Muscle of leg (tissue), 11 donors: ENCODE results near the gene MUC2. TPM values are rescaled to one million over a fixed set of nuclear protein-coding genes. Genes with fewer than 3 reads are reported as not detected.

Experiments
- DNase-seq: peaks from one replicate; pipeline ENCODE4 v3.0.0; 2013
- H3K27ac ChIP-seq: one replicate; pipeline ENCODE4 v1.5.1; 2013; ENCODE audit warnings: mild to moderate bottlenecking, low read length, control low read depth
- H3K27me3 ChIP-seq: one replicate; pipeline ENCODE4 v1.6.1; 2013; ENCODE audit warnings: low read length; ENCODE audit not compliant: control insufficient read depth, insufficient read depth
- H3K36me3 ChIP-seq: one replicate; pipeline ENCODE4 v1.6.1; 2013; ENCODE audit warnings: low read length; ENCODE audit not compliant: control insufficient read depth, insufficient read depth
- H3K4me1 ChIP-seq: one replicate; pipeline ENCODE4 v1.6.1; 2013; ENCODE audit warnings: low read length; ENCODE audit not compliant: control insufficient read depth, insufficient read depth
- H3K4me3 ChIP-seq: one replicate; pipeline ENCODE4 v1.5.1; 2013; ENCODE audit warnings: low read length, control low read depth
- H3K9me3 ChIP-seq: replicated peaks from 2 replicates; pipeline ENCODE4 v1.6.1; 2013; ENCODE audit warnings: low read depth, low read length; ENCODE audit not compliant: control insufficient read depth
- WGBS: methylation state at CpG from one replicate; pipeline ENCODE4 v1.1.5; 2013; ENCODE audit warnings: missing lambda C conversion rate; ENCODE audit not compliant: insufficient coverage; 5-methylcytosine and 5-hydroxymethylcytosine counted together
- polyA plus RNA-seq, 8 donors: library from polyadenylated mRNA; unstranded; fragments of 120-200 nt; gene quantifications; one replicate each; pipeline versions ENCODE4 v1.2.1 to v1.2.3, GENCODE V29; 2013; ENCODE audit warnings: inconsistent platforms in 1 of 8, low replicate concordance in 1 of 8; ENCODE audit not compliant: insufficient read length in 8 of 8, insufficient read depth in 1 of 8
- total RNA-seq: library from RNA; stranded (reverse); fragments of 120-200 nt; gene quantifications from one replicate; pipeline ENCODE4 v1.2.4, GENCODE V29; 2013

Gene MUC2
- total and polyA plus RNA-seq, 9 donors = 0.01 to 2.2 (median 0.04) TPM; not detected in 3

- Histone ChIP-seq H3K27ac (no peak overlapping the region), H3K27me3 (no peaks in the 10 kb centered on the region), H3K4me3 (no peak overlapping the region), H3K4me1 (no peaks in the 10 kb centered on the region), H3K9me3 (no peaks in the 10 kb centered on the region), H3K36me3 (no peaks in the 10 kb centered on the region)
- no peak for DNase-seq
- 94% methylated on average over 30 of the region's 33 CpGs for WGBS
These were observed 14.5 kb downstream of the MUC2 start for GRCh38 chr11:1088927-1089737.

DNA sequence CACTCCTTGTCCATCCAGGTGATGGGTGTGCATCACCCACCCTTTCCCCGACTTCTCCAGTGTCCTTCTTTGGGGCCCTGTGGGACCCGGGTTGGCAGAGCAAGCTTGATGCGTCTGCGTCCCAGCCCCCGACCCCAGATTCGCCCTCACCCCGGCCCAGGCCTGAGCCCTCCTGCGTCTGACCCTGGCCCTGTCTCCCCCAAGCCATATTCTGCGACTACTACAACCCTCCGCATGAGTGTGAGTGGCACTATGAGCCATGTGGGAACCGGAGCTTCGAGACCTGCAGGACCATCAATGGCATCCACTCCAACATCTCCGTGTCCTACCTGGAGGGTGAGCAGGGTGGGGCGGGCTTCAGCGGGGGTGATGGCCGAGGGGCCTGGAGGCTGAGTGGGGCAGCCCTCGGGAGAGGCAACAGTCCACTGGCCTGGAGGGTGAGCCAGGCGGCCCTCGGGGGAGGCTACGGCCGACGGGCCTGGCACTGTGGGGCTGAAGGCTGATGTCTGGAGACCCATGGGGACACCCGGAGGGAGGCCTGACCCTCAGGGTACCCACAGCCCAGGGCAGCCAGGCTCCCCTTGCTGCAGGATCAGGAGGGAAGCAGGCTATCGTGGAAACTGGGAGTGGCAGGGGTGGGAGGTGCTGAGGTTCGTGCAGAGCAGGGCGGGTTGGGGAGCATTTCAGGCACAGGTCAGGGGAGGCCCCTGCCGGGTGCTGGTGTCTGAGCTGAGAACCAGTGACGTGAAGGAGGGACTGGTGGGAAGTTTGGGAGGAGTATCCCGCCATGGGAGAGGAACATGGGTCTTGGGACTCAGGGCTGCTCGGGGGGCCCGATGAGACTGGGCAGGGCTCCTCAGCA lies 15.3 kb downstream of the MUC2 start:
- H3K27me3 ChIP-seq = no peaks in the 10 kb centered on the region
- no peak for DNase-seq
- no peak overlapping the region for H3K4me3 ChIP-seq
- no peaks in the 10 kb centered on the region for H3K36me3 ChIP-seq
- no peaks in the 10 kb centered on the region for H3K4me1 ChIP-seq
- H3K27ac ChIP-seq = no peak overlapping the region
- WGBS = 85% methylated on average over 27 of the region's 31 CpGs
- H3K9me3 ChIP-seq = no peaks in the 10 kb centered on the region

DNA sequence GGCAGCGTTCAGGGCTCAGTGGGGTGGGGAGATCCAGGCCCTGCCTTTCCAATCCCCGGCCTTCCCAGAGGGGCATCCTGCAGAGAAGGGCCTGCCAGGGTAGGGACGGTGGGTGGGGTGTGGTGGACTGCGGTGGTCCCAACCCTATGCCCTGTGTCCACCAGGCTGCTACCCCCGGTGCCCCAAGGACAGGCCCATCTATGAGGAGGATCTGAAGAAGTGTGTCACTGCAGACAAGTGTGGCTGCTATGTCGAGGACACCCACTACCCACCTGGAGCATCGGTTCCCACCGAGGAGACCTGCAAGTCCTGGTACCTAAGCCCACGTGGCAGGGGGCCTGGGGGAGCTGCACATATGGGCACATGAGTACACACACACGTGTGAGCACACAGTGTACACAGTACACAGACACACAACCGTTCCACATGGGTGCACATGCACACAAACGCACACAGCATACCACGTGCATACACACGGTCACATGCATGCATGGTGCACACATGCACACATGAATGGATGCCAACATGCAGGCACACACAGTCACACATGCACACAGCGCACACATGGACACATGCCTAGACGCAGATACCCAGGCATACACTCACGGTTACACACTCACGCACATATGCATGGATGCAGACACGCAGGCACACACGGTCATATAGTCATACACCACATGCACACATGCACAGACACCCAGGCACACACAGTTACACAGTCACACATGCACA lies 16.1 kb downstream of the MUC2 start:
- Histone ChIP-seq H3K4me1 (no peaks in the 10 kb centered on the region), H3K27ac (no peak overlapping the region), H3K4me3 (no peak overlapping the region), H3K9me3 (no peaks in the 10 kb centered on the region), H3K36me3 (no peaks in the 10 kb centered on the region), H3K27me3 (no peaks in the 10 kb centered on the region)
- no peak for DNase-seq
- 84% methylated on average over 19 of the region's 20 CpGs for WGBS

DNA sequence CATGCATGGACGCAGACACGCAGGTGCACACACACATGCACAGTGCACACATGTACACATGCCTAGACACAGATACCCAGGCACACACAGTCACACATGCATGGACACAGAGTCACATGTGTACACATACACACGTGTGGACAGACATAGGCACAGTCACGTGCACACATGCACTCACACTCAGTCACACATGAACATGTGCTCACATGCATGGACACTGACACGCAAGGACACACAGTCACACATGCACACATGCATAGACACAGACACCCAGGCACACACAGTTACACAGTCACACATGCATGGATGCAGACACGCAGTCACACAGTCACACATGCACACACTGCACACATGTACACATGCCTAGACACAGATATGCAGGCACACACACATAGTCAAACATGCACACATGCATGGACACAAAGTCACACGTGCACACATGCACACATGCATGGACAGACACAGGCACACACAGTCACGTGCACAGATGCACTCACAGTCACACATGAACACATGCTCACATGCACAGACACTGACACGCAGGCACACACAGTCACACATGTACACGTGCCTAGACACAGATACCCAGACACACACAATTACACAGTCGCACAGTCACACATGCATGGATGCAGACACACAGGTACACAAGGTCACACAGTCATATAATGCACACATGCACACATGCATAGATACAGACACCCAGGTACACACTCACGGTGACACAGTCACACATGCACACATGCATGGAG lies 16.8 kb downstream of the MUC2 start:
- no peaks in the 10 kb centered on the region for H3K9me3 ChIP-seq
- WGBS = 76% methylated on average over 12 of the region's 12 CpGs
- DNase-seq = no peak
- H3K4me1 ChIP-seq = no peaks in the 10 kb centered on the region
- H3K27me3 ChIP-seq = no peaks in the 10 kb centered on the region
- no peaks in the 10 kb centered on the region for H3K36me3 ChIP-seq
- no peak overlapping the region for H3K27ac ChIP-seq
- no peak overlapping the region for H3K4me3 ChIP-seq

DNA sequence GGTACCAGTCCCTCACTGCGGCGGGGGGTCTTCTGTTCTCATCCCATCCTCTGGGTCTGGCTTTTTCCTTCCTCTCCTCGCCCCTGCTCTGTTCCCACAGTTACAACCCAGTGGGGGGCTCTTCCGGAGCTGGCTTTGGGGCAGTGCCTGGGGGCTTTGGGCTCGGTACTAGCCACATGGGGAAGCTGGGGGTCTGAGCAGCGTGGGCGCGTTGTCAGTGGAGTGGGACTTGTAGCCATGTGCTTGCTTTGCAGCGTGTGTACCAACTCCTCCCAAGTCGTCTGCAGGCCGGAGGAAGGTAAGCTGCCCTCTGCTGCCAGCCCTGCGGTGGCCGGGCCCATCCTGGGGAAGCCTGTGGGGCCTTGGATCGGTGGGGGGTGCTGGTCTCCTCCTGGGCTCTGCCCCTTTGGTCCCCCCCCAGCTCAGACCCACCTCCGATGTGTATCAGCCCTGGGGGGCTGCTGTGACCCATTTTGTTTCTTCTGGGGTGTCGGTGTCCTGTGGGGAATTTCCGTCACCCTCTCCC lies 17.5 kb downstream of the MUC2 start:
- Histone ChIP-seq H3K4me3 (no peak overlapping the region), H3K27me3 (no peaks in the 10 kb centered on the region), H3K27ac (no peak overlapping the region), H3K9me3 (no peaks in the 10 kb centered on the region), H3K4me1 (no peaks in the 10 kb centered on the region), H3K36me3 (no peaks in the 10 kb centered on the region)
- DNase-seq = no peak
- 63% methylated on average over 11 of the region's 17 CpGs for WGBS

- H3K4me1 ChIP-seq = no peaks in the 10 kb centered on the region
- H3K27me3 ChIP-seq = no peaks in the 10 kb centered on the region
- 72% methylated on average over 3 of the region's 7 CpGs for WGBS
- no peaks in the 10 kb centered on the region for H3K9me3 ChIP-seq
- no peak for DNase-seq
- H3K36me3 ChIP-seq = no peaks in the 10 kb centered on the region
- no peak overlapping the region for H3K27ac ChIP-seq
- no peak overlapping the region for H3K4me3 ChIP-seq
These were observed 18.2 kb downstream of the MUC2 start for GRCh38 chr11:1092919-1093318.

DNA sequence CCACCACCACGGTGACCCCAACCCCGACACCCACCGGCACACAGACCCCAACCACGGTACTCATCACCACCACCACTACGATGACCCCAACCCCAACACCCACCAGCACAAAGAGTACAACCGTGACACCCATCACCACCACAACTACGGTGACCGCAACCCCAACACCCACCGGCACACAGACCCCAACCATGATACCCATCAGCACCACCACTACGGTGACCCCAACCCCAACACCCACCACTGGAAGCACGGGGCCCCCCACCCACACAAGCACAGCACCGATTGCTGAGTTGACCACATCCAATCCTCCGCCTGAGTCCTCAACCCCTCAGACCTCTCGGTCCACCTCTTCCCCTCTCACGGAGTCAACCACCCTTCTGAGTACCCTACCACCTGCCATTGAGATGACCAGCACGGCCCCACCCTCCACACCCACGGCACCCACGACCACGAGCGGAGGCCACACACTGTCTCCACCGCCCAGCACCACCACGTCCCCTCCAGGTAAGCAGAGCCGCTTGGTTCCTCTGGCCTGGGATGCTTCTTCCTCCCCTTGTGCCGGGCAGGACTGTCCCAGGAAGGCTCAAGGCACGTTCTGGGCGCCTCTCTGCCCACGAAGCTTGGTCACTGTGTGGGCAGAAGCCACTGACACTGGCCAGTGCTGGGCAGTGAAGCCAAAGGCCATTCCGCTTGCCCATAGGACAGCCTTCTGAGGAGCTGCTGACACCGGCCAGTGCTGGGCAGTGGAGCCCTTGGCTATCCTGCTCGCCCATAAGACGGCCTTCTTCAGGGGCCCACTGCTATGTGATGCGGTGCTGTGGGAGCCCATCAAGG lies 25.1 kb downstream of the MUC2 start:
- no peak for DNase-seq
- WGBS = 90% methylated on average over 25 of the region's 32 CpGs

DNA sequence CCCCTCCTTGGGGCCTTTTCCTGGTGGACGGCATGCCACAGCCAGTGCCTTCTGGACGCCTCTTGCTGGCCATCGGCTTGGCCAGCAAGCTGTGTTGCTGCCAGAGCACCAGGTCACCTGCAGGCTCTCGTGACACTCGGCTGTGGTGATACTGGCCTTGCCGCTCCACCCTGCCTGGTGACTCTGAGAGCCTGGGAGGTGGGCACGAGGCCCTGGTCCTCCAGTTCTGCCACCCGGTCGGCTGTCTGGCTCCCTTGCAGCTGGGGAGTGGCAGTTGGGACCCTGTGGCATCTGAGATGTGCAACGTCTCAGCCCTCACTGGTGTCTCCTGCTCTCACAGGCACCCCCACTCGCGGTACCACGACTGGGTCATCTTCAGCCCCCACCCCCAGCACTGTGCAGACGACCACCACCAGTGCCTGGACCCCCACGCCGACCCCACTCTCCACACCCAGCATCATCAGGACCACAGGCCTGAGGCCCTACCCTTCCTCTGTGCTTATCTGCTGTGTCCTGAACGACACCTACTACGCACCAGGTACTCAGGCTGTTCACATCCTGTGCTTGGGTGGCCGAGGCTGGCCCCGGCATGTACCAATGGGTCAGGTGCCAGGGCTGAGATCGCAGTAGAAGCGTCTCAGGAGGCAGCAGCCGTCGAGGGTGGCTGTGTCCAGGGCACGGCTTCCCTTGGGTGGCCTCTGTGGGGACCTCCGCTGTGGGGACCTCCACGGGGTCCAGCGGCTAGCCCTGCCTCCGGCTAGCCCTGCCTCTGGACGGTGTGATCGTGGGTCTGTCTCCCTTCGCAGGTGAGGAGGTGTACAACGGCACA lies 26.0 kb downstream of the MUC2 start:
- Histone ChIP-seq H3K27ac (no peak overlapping the region), H3K4me3 (no peak overlapping the region), H3K36me3 (no peaks in the 10 kb centered on the region), H3K27me3 (no peaks in the 10 kb centered on the region), H3K9me3 (peaks cover 8% of the 10 kb centered on the region), H3K4me1 (no peaks in the 10 kb centered on the region)
- DNase-seq = no peak
- WGBS = 87% methylated on average over 29 of the region's 33 CpGs

More for the DNA sequence above, 25.1 kb downstream of the MUC2 start:
- no peaks in the 10 kb centered on the region for H3K27me3 ChIP-seq
- H3K4me1 ChIP-seq = no peaks in the 10 kb centered on the region
- H3K27ac ChIP-seq = no peak overlapping the region
- no peak overlapping the region for H3K4me3 ChIP-seq
- peaks cover 8% of the 10 kb centered on the region for H3K9me3 ChIP-seq
- no peaks in the 10 kb centered on the region for H3K36me3 ChIP-seq
